Measurements from ENCODE around the gene HBS1L.

- no peak for TF ChIP-seq YY1 (IDR thresholded peaks at IDR 0.05; ENCODE audit: insufficient read depth, insufficient read length)
- TF ChIP-seq SUZ12 (IDR thresholded peaks at IDR 0.05; ENCODE audit: extremely low read depth, insufficient read depth, insufficient read length) = no peak
Measured at GRCh38 chr6:134936931-134937330, 117.7 kb downstream of the HBS1L start.
